HUES6 (cell line): ENCODE results near the gene PRSS8.

Experiments
- H3K27ac ChIP-seq: 2 replicates; pipeline ENCODE4 v1.7.0; 2013; ENCODE audit warnings: low read depth, mild to moderate bottlenecking, low read length, inconsistent platforms
- H3K27me3 ChIP-seq: 2 replicates; pipeline ENCODE4 v1.6.1; 2013; ENCODE audit warnings: low read length; ENCODE audit not compliant: control insufficient read depth, insufficient read depth
- H3K36me3 ChIP-seq: 2 replicates; pipeline ENCODE4 v1.6.1; 2013; ENCODE audit warnings: low read length; ENCODE audit not compliant: control insufficient read depth, insufficient read depth
- H3K4me1 ChIP-seq: 2 replicates; pipeline ENCODE4 v1.6.1; 2013; ENCODE audit warnings: low read length; ENCODE audit not compliant: control insufficient read depth, insufficient read depth
- H3K4me3 ChIP-seq: 2 replicates; pipeline ENCODE4 v1.5.1; 2013; ENCODE audit warnings: low read depth, low read length
- H3K9ac ChIP-seq: one replicate; pipeline ENCODE4 v1.6.1; 2013; ENCODE audit warnings: mild to moderate bottlenecking, low read length
- H3K9me3 ChIP-seq: 2 replicates; pipeline ENCODE4 v1.6.1; 2013; ENCODE audit warnings: low read depth, low read length; ENCODE audit not compliant: control insufficient read depth, insufficient read depth

Gene PRSS8

DNA sequence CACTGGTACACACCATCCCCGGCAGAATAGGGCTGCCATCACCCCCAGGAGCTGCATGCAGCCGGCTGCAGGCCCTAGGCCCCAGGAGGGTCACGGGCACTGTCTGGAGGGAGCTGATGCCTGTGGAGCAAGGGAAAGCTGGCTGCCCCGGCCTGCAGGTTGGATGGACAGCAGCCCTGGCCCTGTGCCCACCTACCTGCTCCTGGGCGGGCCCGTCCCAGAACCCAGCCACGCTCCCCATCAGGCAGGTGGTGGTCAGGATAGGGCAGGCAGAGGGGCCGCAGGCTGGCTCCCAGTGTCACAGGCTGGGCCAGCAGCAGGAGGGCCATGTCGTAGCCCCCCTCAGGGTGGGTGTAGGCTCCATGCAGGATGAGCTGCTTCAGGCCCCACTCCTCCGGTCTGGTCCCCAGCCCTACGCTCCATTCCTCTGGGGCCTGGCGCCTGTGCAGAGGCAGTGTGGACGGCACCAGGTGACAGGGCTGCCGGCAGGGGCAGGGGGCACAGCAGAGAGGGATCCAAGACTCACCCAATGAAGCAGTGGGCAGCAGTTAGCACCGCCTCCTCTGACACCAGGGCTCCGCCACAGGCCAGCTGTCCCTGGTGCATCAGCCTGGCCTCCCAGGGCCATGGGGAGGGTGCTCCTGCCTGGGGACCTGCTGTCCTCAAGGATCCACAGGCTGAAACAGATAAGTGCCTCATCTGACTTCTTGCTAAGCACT is 50.8 kb downstream of the PRSS8 start:
- Histone ChIP-seq H3K9me3 (no peaks in the 10 kb centered on the region), H3K4me3 (no peak overlapping the region), H3K27ac (no peak overlapping the region), H3K4me1 (no peaks in the 10 kb centered on the region), H3K9ac (no peak overlapping the region), H3K36me3 (peaks cover 65% of the 10 kb centered on the region), H3K27me3 (no peaks in the 10 kb centered on the region)

DNA sequence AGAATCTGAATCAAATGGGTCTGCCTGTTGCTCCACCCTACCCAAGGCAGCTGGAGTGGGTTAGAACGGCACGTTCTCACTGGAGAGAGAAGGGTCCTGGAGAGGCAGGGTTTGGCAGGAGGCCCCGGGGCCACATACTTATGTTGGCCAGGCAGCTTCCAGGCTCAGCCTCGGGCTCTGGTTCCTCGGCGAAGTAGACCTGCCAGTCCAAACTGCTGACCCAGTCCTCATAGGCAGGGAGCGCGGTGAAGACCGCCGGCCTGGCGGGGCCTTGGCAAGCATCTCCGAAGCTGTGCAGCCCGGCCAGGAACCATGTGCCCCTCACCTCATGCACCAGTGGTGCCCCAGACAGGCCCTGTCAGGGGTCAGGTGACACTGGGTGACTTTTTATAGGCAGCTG is 51.5 kb downstream of the PRSS8 start:
- Histone ChIP-seq H3K27ac (no peak overlapping the region), H3K36me3 (peaks cover 68% of the 10 kb centered on the region), H3K27me3 (no peaks in the 10 kb centered on the region), H3K4me1 (no peaks in the 10 kb centered on the region), H3K4me3 (no peak overlapping the region), H3K9ac (no peak overlapping the region), H3K9me3 (no peaks in the 10 kb centered on the region)

DNA sequence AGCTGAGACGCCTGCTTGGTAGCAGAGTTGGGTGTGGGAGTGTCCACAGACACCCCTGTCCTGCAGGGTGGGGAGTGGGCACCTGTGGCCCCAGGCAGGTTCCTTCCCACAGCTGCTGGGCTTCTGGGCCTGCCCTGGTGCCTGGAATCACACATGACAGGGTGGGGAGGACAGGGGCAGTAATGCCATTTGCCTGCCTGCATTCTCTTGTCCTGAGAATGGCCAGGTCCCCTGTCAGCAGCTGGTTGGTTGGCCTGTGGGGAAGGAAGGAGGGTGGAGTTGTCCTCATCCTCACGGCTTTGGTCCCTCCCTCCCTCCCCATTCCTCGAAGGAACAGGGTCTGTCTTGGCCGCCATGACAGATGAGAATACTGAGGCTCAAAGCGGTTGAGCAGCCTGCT is 52.0 kb downstream of the PRSS8 start:
- no peaks in the 10 kb centered on the region for H3K9me3 ChIP-seq
- peaks cover 68% of the 10 kb centered on the region for H3K36me3 ChIP-seq
- no peaks in the 10 kb centered on the region for H3K4me1 ChIP-seq
- H3K4me3 ChIP-seq, result no peak overlapping the region
- no peaks in the 10 kb centered on the region for H3K27me3 ChIP-seq
- H3K27ac ChIP-seq, result no peak overlapping the region
- H3K9ac ChIP-seq, result no peak overlapping the region

DNA sequence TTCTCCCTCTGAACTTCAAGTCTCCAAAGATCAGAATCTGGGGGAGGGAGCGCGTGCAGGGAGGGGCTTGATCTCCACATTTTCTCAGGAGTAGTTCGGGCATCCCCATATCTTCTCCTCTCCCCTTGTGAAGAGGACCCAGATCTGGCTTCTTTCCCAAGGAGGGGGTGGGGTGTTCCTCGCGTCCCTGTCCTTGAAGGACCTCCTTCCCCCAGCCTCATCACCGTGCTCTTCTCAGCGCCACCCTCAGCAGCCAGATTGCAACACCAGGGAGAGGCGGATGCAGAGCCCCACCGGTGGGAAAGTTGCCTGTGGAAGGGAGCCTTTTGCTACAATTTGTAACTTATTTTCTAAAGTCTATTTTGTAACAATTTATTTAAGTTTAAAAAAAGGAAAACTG is 52.4 kb downstream of the PRSS8 start:
- peaks cover 70% of the 10 kb centered on the region for H3K36me3 ChIP-seq

DNA sequence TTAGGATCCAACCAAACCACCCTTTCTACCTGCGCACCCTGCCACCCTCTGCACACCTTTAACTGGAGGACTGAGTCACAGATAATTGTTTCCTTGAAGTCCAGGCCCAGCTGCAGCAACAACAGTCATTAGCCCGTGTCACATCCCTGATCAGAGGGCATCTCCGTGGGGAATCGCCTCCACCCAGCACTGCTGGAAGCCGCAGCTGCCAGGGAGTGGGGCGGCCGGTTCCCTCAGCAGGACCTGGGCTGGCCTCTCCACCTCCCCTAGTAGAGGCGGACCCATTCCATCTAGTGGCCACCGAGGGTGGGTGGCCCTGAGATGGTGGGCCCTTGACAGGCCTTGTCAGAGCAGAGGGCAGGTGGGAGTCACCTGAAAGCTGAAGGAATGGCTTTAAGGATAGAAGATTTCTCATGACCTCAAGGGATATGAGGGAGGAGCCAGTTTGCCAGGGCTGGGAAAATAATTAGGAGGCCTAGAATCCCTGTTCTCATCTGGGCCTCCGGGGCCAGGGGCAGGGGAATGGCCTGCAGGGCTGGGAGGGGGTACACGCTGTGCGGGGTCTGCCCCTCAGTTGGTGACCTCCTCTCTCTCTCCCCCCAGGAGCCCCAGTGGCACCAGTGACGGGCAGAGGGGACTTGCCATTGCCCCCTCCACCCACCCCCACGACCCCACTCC is 53.0 kb downstream of the PRSS8 start:
- Histone ChIP-seq H3K27ac (no peak overlapping the region), H3K4me3 (no peak overlapping the region), H3K27me3 (no peaks in the 10 kb centered on the region), H3K4me1 (no peaks in the 10 kb centered on the region), H3K36me3 (peaks cover 76% of the 10 kb centered on the region), H3K9me3 (no peaks in the 10 kb centered on the region), H3K9ac (no peak overlapping the region)

More for the DNA sequence above, 52.4 kb downstream of the PRSS8 start:
- H3K4me1 ChIP-seq, result no peaks in the 10 kb centered on the region
- H3K27ac ChIP-seq, result no peak overlapping the region
- no peak overlapping the region for H3K9ac ChIP-seq
- H3K27me3 ChIP-seq, result no peaks in the 10 kb centered on the region
- H3K4me3 ChIP-seq, result no peak overlapping the region
- H3K9me3 ChIP-seq, result no peaks in the 10 kb centered on the region
